ENCODE data around the gene OLFM1. TPM values are rescaled to one million over a fixed set of nuclear protein-coding genes. Genes with fewer than 3 reads are reported as not detected.

The OLFM1 gene
- total and polyA plus RNA-seq, 2 of the 4 experiments (the other 2 are of a cell fraction) = 0.36 to 0.38 TPM

GRCh38 chr9:135120249-135120648, 32.8 kb downstream of the OLFM1 start:
- in situ Hi-C loops (cut with MboI; ENCODE audit: low sequenced_read_pairs) = no loop called here
- dilution Hi-C loops (cut with HindIII; ENCODE audit: low sequenced_read_pairs, unreplicated experiment) = no loop called here
- 77% methylated on average over 16 of the region's 23 CpGs; no CpG with 5 or more reads in 1 of the 2 experiments for WGBS, 2 experiments (ENCODE audit: extremely low coverage in 2 of 2, insufficient read length in 1 of 2)

More at GRCh38 chr9:135120249-135120648, 32.8 kb downstream of the OLFM1 start:
- ChIA-PET CTCF (no interaction called here), POLR2A (ENCODE audit: unreplicated experiment) (no interaction called here)
- ATAC-seq (ENCODE audit: low read depth) (no peak), DNase-seq (no peak)
- Histone ChIP-seq H2BK15ac (ENCODE audit: low read depth, low read length) (no peak overlapping the region), H4K20me1 (ENCODE audit: insufficient read depth, low read length) (no peaks in the 10 kb centered on the region), H2BK20ac (ENCODE audit: low read depth, low read length) (no peak overlapping the region), H2BK120ac (ENCODE audit: low read depth, low read length) (no peak overlapping the region), H3K14ac (replicated peaks; ENCODE audit: low read depth, low read length) (no peak overlapping the region), H3K36me3 (ENCODE audit: control insufficient read depth, insufficient read depth, low read length) (no peaks in the 10 kb centered on the region), H3K4me3 (ENCODE audit: insufficient read depth, low read depth, low read length) (no peak overlapping the region), H4K8ac (ENCODE audit: low read depth in 2 of 2, low read length in 2 of 2) (no peak overlapping the region), H2AK9ac (replicated peaks; ENCODE audit: low read depth, low read length, poor library complexity) (no peak overlapping the region), H2AK5ac (ENCODE audit: low read depth, low read length) (no peak overlapping the region), H3K18ac (ENCODE audit: low read depth, low read length) (no peak overlapping the region), H2AFZ (replicated peaks; ENCODE audit: low read length, poor library complexity) (no peak overlapping the region), H3K9me3 (ENCODE audit: control insufficient read depth, insufficient read depth, low read length) (peaks cover 41% of the 10 kb centered on the region), H3K27me3 (ENCODE audit: control insufficient read depth, insufficient read depth, low read length) (no peaks in the 10 kb centered on the region), H3K79me1 (ENCODE audit: low read depth in 1 of 2, low read length in 2 of 2) (no peaks in the 10 kb centered on the region), H3K23ac (ENCODE audit: low read depth, low read length) (no peak overlapping the region), H3K27ac (ENCODE audit: insufficient read depth, low read length) (no peak overlapping the region), H4K91ac (ENCODE audit: insufficient read depth, low read depth, low read length) (no peak overlapping the region), H2BK5ac (ENCODE audit: low read depth, low read length, poor library complexity, severe bottlenecking) (no peak overlapping the region), H3K9me1 (ENCODE audit: insufficient read depth, low read length) (no peaks in the 10 kb centered on the region), H3K4ac (ENCODE audit: low read depth, low read length) (no peak overlapping the region), H3K4me1 (ENCODE audit: control insufficient read depth, insufficient read depth, low read length) (no peaks in the 10 kb centered on the region), H3K56ac (ENCODE audit: extremely low read depth, insufficient read depth, low read length) (no peak overlapping the region), H3K9ac (ENCODE audit: low read depth, low read length) (no peak overlapping the region), H4K5ac (ENCODE audit: low read depth, low read length) (no peak overlapping the region), H3K4me2 (ENCODE audit: low read depth, low read length) (no peak overlapping the region)
- TF ChIP-seq RFX5 (IDR thresholded peaks at IDR 0.05; ENCODE audit: low read depth, low read length) = no peak
- TF ChIP-seq MAZ (IDR thresholded peaks at IDR 0.05; ENCODE audit: borderline replicate concordance, low read depth, low read length) = no peak
- no peak for TF ChIP-seq RCOR1 (IDR thresholded peaks at IDR 0.05; ENCODE audit: insufficient replicate concordance, low read length)
- no peak for TF ChIP-seq MAFK (IDR thresholded peaks at IDR 0.05; ENCODE audit: low read depth, low read length)
- no peak for TF ChIP-seq CEBPB (IDR thresholded peaks at IDR 0.05; ENCODE audit: low read depth, low read length)
- TF ChIP-seq FOS (IDR thresholded peaks at IDR 0.05; ENCODE audit: low read depth, low read length) = no peak
- no peak for TF ChIP-seq MXI1 (IDR thresholded peaks at IDR 0.05; ENCODE audit: borderline replicate concordance, low read depth, low read length)
- TF ChIP-seq CTCF (conservative IDR thresholded peaks at IDR 0.05; ENCODE audit: low read depth, low read length) = no peak
- TF ChIP-seq RAD21 (IDR thresholded peaks at IDR 0.05; ENCODE audit: low read length) = no peak
- TF ChIP-seq NFE2L2 (IDR thresholded peaks at IDR 0.05; ENCODE audit: low read depth, low read length) = no peak
- TF ChIP-seq POLR2A (IDR thresholded peaks at IDR 0.05; ENCODE audit: low read depth, low read length) = no peak
- intact Hi-C loops (cut with micrococcal nuclease) = no loop called here
- BruUV-seq (replicated peaks) = no TSS peak

Measured in IMR-90 (cell line).